Fibroblast of lung (primary cell): ENCODE results near the gene PRSS12. TPM values are rescaled to one million over a fixed set of nuclear protein-coding genes. Genes with fewer than 3 reads are reported as not detected.

Source experiments
- DNase-seq, 2 donors: peaks; one replicate each; pipeline versions ENCODE4 v3.0.0 to v3.0.0-alpha.2; 2010; ENCODE audit warnings: low read depth in 2 of 2
- H2AFZ ChIP-seq: 2 replicates; pipeline ENCODE4 v1.5.1; 2012; ENCODE audit warnings: low read length, control low read depth, inconsistent platforms
- H3K27ac ChIP-seq: 2 replicates; pipeline ENCODE4 v1.5.1; 2011; ENCODE audit warnings: low read length, control low read depth; ENCODE audit not compliant: insufficient read depth
- H3K27me3 ChIP-seq: 2 replicates; pipeline ENCODE4 v1.5.1; 2011; ENCODE audit warnings: mild to moderate bottlenecking, low read length; ENCODE audit not compliant: control insufficient read depth, insufficient read depth
- H3K36me3 ChIP-seq: 2 replicates; pipeline ENCODE4 v1.5.1; 2011; ENCODE audit warnings: low read length; ENCODE audit not compliant: control insufficient read depth, insufficient read depth
- H3K4me1 ChIP-seq: 2 replicates; pipeline ENCODE4 v1.5.1; 2011; ENCODE audit warnings: low read length; ENCODE audit not compliant: control insufficient read depth, insufficient read depth; ENCODE audit errors: extremely low read depth
- H3K4me2 ChIP-seq: 2 replicates; pipeline ENCODE4 v1.5.1; 2011; ENCODE audit warnings: low read length, control low read depth; ENCODE audit not compliant: insufficient read depth; ENCODE audit errors: extremely low read depth
- H3K4me3 ChIP-seq, 4 experiments: fragments of 200-600 bp in 1 of 4; sonication (generic) in 1 of 4; replicated peaks in 1 of 4; 2 replicates each; pipeline ENCODE4 v1.5.1; 2011 to 2016; ENCODE audit warnings: low read length in 4 of 4, low read depth in 3 of 4, mild to moderate bottlenecking in 3 of 4, control low read depth in 2 of 4, inconsistent platforms in 1 of 4, mixed read lengths in 1 of 4; ENCODE audit not compliant: insufficient read depth in 1 of 4; ENCODE audit errors: control extremely low read depth in 1 of 4
- H3K79me2 ChIP-seq: 2 replicates; pipeline ENCODE4 v1.5.1; 2012; ENCODE audit warnings: mild to moderate bottlenecking, low read length, inconsistent platforms; ENCODE audit not compliant: control insufficient read depth, insufficient read depth
- H3K9ac ChIP-seq: 2 replicates; pipeline ENCODE4 v1.5.1; 2011; ENCODE audit warnings: mild to moderate bottlenecking, low read length, control low read depth; ENCODE audit not compliant: insufficient read depth
- H3K9me3 ChIP-seq: 2 replicates; pipeline ENCODE4 v1.5.1; 2012; ENCODE audit warnings: low read depth, low read length; ENCODE audit not compliant: control insufficient read depth, insufficient read depth
- H4K20me1 ChIP-seq: 2 replicates; pipeline ENCODE4 v1.5.1; 2011; ENCODE audit warnings: low read length; ENCODE audit not compliant: control insufficient read depth, insufficient read depth; ENCODE audit errors: extremely low read depth
- EZH2 ChIP-seq: IDR thresholded peaks from 2 replicates; pipeline ENCODE4 v1.5.1; 2012; ENCODE audit warnings: low read length, control low read depth, mild to moderate bottlenecking; ENCODE audit errors: missing control alignments
- polyA plus RNA-seq, 2 donors: library from polyadenylated mRNA; depleted of rRNA in 1 of 2; stranded (reverse) in 1 of 2; unstranded in 1 of 2; fragments of >200 nt; gene quantifications; 2 replicates each; pipeline ENCODE4 v1.2.1, GENCODE V29; 2011 to 2012; ENCODE audit warnings: missing spikeins in 1 of 2
- total RNA-seq: library from RNA; depleted of rRNA; stranded (reverse); fragments of >200 nt; gene quantifications from 2 replicates; pipeline ENCODE4 v1.2.1, GENCODE V29; 2014
- TF ChIP-seq, protein P1 (sequence below), 2 donors: IDR thresholded peaks in 1 of 2; conservative IDR thresholded peaks in 1 of 2; 1 replicate in 1 of 2; 2 replicates in 1 of 2; pipeline ENCODE4 v1.5.1; 2011 to 2012; ENCODE audit warnings: low read length in 2 of 2, control low read depth in 1 of 2, inconsistent platforms in 1 of 2, low read depth in 1 of 2, mild to moderate bottlenecking in 1 of 2

PRSS12 gene
- total and polyA plus RNA-seq, 2 donors (not counting 1 experiment from before 2014, with no cell fraction given), result 59.9 to 104 TPM

DNA sequence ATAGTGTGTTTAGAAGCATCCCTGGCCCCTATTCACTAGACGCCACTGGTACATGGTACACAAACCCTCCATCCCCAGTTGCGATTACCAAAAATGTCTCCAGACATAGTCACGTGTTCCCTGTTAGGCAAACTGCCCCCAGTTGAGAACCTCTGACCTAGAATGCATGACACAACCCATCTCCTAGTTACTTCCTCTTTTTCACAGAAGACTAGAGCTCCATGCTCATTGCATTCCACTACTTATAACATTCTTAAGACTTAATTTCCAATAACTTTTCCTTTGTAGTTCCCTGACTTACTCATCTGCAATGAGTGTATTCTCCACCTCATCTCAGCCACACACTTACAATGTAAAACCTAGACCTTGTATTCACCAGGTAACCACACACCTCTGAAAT is 68.6 kb downstream of the PRSS12 start:
- Histone ChIP-seq H3K36me3 (peaks cover 3% of the 10 kb centered on the region), H3K27me3 (no peaks in the 10 kb centered on the region), H3K9ac (no peak overlapping the region), H4K20me1 (no peaks in the 10 kb centered on the region), H3K4me3 (no peak overlapping the region), H3K4me1 (peaks cover 15% of the 10 kb centered on the region), H3K9me3 (no peaks in the 10 kb centered on the region), H2AFZ (no peak overlapping the region), H3K79me2 (peaks cover 15% of the 10 kb centered on the region), H3K4me2 (no peak overlapping the region), H3K27ac (no peak overlapping the region)
- TF ChIP-seq EZH2, result no peak
- TF ChIP-seq, protein P1, sequence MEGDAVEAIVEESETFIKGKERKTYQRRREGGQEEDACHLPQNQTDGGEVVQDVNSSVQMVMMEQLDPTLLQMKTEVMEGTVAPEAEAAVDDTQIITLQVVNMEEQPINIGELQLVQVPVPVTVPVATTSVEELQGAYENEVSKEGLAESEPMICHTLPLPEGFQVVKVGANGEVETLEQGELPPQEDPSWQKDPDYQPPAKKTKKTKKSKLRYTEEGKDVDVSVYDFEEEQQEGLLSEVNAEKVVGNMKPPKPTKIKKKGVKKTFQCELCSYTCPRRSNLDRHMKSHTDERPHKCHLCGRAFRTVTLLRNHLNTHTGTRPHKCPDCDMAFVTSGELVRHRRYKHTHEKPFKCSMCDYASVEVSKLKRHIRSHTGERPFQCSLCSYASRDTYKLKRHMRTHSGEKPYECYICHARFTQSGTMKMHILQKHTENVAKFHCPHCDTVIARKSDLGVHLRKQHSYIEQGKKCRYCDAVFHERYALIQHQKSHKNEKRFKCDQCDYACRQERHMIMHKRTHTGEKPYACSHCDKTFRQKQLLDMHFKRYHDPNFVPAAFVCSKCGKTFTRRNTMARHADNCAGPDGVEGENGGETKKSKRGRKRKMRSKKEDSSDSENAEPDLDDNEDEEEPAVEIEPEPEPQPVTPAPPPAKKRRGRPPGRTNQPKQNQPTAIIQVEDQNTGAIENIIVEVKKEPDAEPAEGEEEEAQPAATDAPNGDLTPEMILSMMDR (conservative IDR thresholded peaks at IDR 0.05 in 1 of 2, IDR thresholded peaks at IDR 0.05 in 1 of 2; ENCODE audit: low read depth in 1 of 2, low read length in 2 of 2), result no peak
- no peak for DNase-seq

DNA sequence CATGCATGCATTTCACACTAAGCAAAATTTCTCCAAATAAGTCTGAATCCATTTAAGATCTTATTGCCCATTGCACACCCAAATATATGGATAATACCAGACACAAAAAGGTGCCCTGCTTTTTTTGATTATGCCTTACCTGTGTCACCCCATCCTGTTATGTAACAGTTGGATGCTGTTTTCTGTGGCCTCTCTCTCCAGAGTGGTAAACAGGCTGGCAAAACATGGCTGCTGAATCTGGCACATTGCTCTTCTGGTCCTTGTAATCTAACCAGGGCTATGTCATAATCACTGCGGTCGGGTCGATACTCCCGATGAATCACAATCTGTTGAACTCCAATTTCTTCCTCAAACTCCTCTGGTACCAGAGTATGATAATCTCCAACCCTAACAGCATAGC is 70.1 kb downstream of the PRSS12 start:
- H3K27ac ChIP-seq, result no peak overlapping the region
- TF ChIP-seq, protein P1 (conservative IDR thresholded peaks at IDR 0.05 in 1 of 2, IDR thresholded peaks at IDR 0.05 in 1 of 2; ENCODE audit: low read depth in 1 of 2, low read length in 2 of 2), result no peak
- TF ChIP-seq EZH2, result no peak

DNA sequence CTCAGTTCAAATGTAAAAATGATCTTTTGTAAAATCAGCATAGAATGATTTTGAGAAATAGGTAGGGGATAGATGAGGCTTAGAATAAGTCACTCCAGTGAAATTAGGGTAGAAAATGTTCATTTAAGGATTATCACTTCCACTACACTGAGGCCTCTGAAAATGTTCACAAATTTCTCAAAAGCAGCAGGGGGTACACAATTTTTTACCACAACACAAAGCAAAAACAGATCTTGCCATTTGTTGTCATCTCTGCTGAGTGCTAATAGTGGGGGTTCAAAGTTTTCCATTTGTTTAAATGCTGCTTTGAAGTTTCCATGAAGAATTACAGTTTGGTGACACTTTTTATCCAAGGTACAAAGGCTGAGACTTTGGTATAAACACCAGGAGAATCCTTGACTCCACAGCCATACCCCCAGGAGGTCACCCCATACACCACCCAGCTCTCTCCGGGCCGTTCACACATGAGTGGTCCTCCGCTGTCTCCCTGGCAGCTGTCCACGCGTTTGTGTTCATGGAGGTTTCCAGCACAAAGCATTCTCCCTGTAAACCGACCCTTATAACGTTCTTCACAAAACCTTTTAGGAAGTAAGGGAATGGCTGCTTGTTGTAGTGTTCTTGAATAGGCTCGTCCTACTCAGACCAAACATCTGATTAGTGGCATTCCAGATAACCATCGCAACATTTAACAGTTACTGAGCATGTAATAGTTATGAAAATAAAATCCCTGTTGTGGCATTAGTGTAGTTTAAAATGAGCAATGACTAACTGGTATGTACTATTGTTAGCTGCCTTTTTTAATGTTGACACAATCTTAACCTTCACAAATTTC is 71.0 kb downstream of the PRSS12 start:
- peaks cover 3% of the 10 kb centered on the region for H3K36me3 ChIP-seq
- H3K9ac ChIP-seq, result peak overlapping the region; percentile 20
- no peaks in the 10 kb centered on the region for H3K9me3 ChIP-seq
- H4K20me1 ChIP-seq, result no peaks in the 10 kb centered on the region
- H3K79me2 ChIP-seq, result peaks cover 23% of the 10 kb centered on the region
- no peaks in the 10 kb centered on the region for H3K27me3 ChIP-seq
- TF ChIP-seq, protein P1 (conservative IDR thresholded peaks at IDR 0.05 in 1 of 2, IDR thresholded peaks at IDR 0.05 in 1 of 2; ENCODE audit: low read depth in 1 of 2, low read length in 2 of 2), result no peak
- no peak for TF ChIP-seq EZH2
- peak; percentile 53 to 71 for DNase-seq
- H3K4me3 ChIP-seq, result peak overlapping the region in 2 of 4 experiments; percentile 80 to 98
- H3K4me2 ChIP-seq, result peak overlapping the region; percentile 48
- H2AFZ ChIP-seq, result no peak overlapping the region
- H3K4me1 ChIP-seq, result peaks cover 6% of the 10 kb centered on the region
- H3K27ac ChIP-seq, result no peak overlapping the region

More for the DNA sequence above, 70.1 kb downstream of the PRSS12 start:
- Histone ChIP-seq H3K4me1 (peaks cover 6% of the 10 kb centered on the region), H2AFZ (no peak overlapping the region), H3K27me3 (no peaks in the 10 kb centered on the region), H4K20me1 (no peaks in the 10 kb centered on the region), H3K36me3 (peaks cover 3% of the 10 kb centered on the region), H3K4me3 (no peak overlapping the region), H3K4me2 (no peak overlapping the region), H3K9ac (no peak overlapping the region), H3K79me2 (peaks cover 23% of the 10 kb centered on the region), H3K9me3 (no peaks in the 10 kb centered on the region)
- DNase-seq, result peak; percentile 75 to 80
